ENCODE data around the gene ZDHHC18.

DNA sequence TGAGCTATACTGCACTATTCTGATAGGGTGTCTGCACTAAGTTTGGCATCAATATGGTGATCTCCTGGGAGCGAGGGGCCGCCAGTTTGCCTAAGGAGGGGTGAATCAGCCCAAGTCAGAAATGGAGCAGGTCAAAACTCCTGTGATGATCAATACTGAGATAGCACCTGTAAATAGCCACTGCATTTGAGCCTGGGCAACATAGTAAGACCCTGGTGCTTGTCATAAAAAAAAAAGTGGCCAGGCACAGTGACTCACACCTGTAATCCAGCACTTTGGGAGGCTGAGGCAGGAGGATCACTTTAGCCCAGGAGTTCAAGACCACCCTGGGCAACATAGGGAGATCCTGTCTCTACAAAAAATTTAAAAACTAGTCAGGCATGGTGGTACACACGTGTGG, 11.6 kb upstream of the ZDHHC18 start:
- TF ChIP-seq, protein P1, sequence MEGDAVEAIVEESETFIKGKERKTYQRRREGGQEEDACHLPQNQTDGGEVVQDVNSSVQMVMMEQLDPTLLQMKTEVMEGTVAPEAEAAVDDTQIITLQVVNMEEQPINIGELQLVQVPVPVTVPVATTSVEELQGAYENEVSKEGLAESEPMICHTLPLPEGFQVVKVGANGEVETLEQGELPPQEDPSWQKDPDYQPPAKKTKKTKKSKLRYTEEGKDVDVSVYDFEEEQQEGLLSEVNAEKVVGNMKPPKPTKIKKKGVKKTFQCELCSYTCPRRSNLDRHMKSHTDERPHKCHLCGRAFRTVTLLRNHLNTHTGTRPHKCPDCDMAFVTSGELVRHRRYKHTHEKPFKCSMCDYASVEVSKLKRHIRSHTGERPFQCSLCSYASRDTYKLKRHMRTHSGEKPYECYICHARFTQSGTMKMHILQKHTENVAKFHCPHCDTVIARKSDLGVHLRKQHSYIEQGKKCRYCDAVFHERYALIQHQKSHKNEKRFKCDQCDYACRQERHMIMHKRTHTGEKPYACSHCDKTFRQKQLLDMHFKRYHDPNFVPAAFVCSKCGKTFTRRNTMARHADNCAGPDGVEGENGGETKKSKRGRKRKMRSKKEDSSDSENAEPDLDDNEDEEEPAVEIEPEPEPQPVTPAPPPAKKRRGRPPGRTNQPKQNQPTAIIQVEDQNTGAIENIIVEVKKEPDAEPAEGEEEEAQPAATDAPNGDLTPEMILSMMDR (conservative IDR thresholded peaks at IDR 0.05 in 1 of 2, IDR thresholded peaks at IDR 0.05 in 1 of 2; ENCODE audit: extremely low read depth in 1 of 2, insufficient read depth in 1 of 2, low read depth in 1 of 2, low read length in 2 of 2) = no peak
- TF ChIP-seq EZH2 (IDR thresholded peaks at IDR 0.05; ENCODE audit: borderline replicate concordance, low read length) = no peak
